ENCODE results near the gene GPR108. TPM values are rescaled to one million over a fixed set of nuclear protein-coding genes. Genes with fewer than 3 reads are reported as not detected.
A peak's percentile ranks its signal among the peaks of the same experiment; 100 is the strongest.

The GPR108 gene
- total and polyA plus RNA-seq, 2 of the 8 experiments (the other 6 are each of a cell fraction or from before 2014, with no cell fraction given), result 34.9 to 46.0 TPM

GRCh38 chr19:6739883-6740588 is 2.7 kb upstream of the GPR108 start:
- Histone ChIP-seq H3K4ac (replicated peaks; ENCODE audit: insufficient read length, low read depth, low read length) (peak overlapping the region; percentile 65), H4K5ac (ENCODE audit: insufficient read length, low read depth, low read length) (peak overlapping the region; percentile 26), H2BK5ac (ENCODE audit: low read depth, low read length) (peak overlapping the region; percentile 81; the same call in 1 of the 2 replicates), H3K23me2 (ENCODE audit: low read depth, low read length) (peaks cover 17% of the 10 kb centered on the region), H3K9ac (replicated peaks in 1 of 4; ENCODE audit: extremely low read depth in 1 of 4, low read depth in 3 of 4, low read length in 3 of 4) (peak overlapping the region; percentile 48 to 70 (median 57); a peak in 5 of 7 replicates), H2AK5ac (ENCODE audit: low read depth, low read length) (no peak overlapping the region), H3K36me3 (ENCODE audit: control insufficient read depth in 2 of 4, insufficient read depth in 4 of 4, low read length in 3 of 4) (peaks cover 6 to 28% (median 10%) of the 10 kb centered on the region in 4 experiments; a peak in 7 of 8 replicates), H3K18ac (ENCODE audit: extremely low read depth, low read length) (peak overlapping the region; percentile 87), H3K9me3 (ENCODE audit: insufficient read depth in 2 of 2, low read depth in 1 of 2, low read length in 1 of 2) (no peaks in the 10 kb centered on the region), H3K56ac (replicated peaks; ENCODE audit: insufficient read length, low read depth, low read length) (peak overlapping the region; percentile 60), H4K20me1 (replicated peaks in 1 of 2; ENCODE audit: control insufficient read depth in 1 of 2, insufficient read depth in 2 of 2, low read length in 2 of 2) (peaks cover 0 to 5% of the 10 kb centered on the region in 2 experiments), H2BK120ac (replicated peaks; ENCODE audit: low read depth, low read length) (no peak overlapping the region), H3K79me2 (ENCODE audit: control insufficient read depth in 1 of 2, insufficient read depth in 2 of 2, low read length in 2 of 2) (peaks cover 0 to 13% of the 10 kb centered on the region in 2 experiments; a peak in 1 of 4 replicates), H3K14ac (ENCODE audit: insufficient read length) (no peak overlapping the region), H2BK15ac (ENCODE audit: low read length) (no peak overlapping the region; the same call in 1 of the 2 replicates), H2BK12ac (ENCODE audit: low read depth, low read length) (no peak overlapping the region), H3K4me2 (ENCODE audit: insufficient read depth in 1 of 2, low read depth in 2 of 2, low read length in 2 of 2) (peak overlapping the region; percentile 78 to 81), H3K4me1 (replicated peaks in 1 of 4; ENCODE audit: control insufficient read depth in 3 of 4, insufficient read depth in 4 of 4, low read length in 3 of 4) (peaks cover 4 to 33% (median 25%) of the 10 kb centered on the region in 4 experiments), H3K27ac (ENCODE audit: low read depth, low read length) (peak overlapping the region; percentile 63; the same call in 1 of the 2 replicates), H3K79me1 (ENCODE audit: low read depth, low read length) (peaks cover 5% of the 10 kb centered on the region), H2BK20ac (ENCODE audit: low read length) (no peak overlapping the region), H4K91ac (replicated peaks; ENCODE audit: insufficient read length, low read length) (no peak overlapping the region), H3K27me3 (replicated peaks in 1 of 4; ENCODE audit: control insufficient read depth in 3 of 4, extremely low read depth in 1 of 4, insufficient read depth in 3 of 4, low read length in 3 of 4) (no peaks in the 10 kb centered on the region), H4K8ac (ENCODE audit: extremely low read depth, insufficient read depth, low read length) (peak overlapping the region; percentile 37; the same call in 1 of the 2 replicates), H3K23ac (ENCODE audit: insufficient read length) (no peak overlapping the region), H2AFZ (ENCODE audit: low read length) (no peak overlapping the region), H3K4me3 (ENCODE audit: extremely low read depth in 1 of 4, insufficient read depth in 2 of 4, low read depth in 3 of 4, low read length in 4 of 4) (peak overlapping the region; percentile 65 to 94 (median 78))
- DNase-seq (ENCODE audit: low read depth in 1 of 2, low spot score in 2 of 2) (peak in 1 of 2 experiments; percentile 83), FAIRE-seq (no peak)
- ChIA-PET POLR2A (ENCODE audit: partially characterized antibody) (interaction anchor here (0.6 to 9.7 kb wide), 8 partner anchors 11 to 65 kb away, joined by 3 to 110 read pairs (median 4); partner anchors contain the start of gene SH2D3A), CTCF (ENCODE audit: partially characterized antibody) (no interaction called here)
- 0% methylated on average over 14 of the region's 34 CpGs; no CpG with 5 or more reads in 1 of the 2 experiments for WGBS, 2 experiments (ENCODE audit: extremely low coverage in 1 of 2, insufficient coverage in 1 of 2, insufficient read length in 1 of 2, insufficient replicate concordance in 2 of 2, low coverage in 1 of 2, low lambda C conversion rate in 2 of 2, missing lambda C conversion rate in 1 of 2)
- TF ChIP-seq GABPA (IDR thresholded peaks at IDR 0.05; ENCODE audit: borderline replicate concordance, insufficient read depth, low read length) (no peak), TAF7 (optimal IDR thresholded peaks at IDR 0.05; ENCODE audit: borderline replicate concordance, low read depth, low read length) (no peak), ASH2L (IDR thresholded peaks at IDR 0.05; ENCODE audit: low read length) (peak; percentile 40), MAX (IDR thresholded peaks at IDR 0.05) (peak; percentile 14; the same call in 1 of the 2 replicates), PHF8 (conservative IDR thresholded peaks at IDR 0.05; ENCODE audit: low read depth, low read length) (peak; percentile 2; the same call in 1 of the 2 replicates), TAF1 (IDR thresholded peaks at IDR 0.05; ENCODE audit: low read depth, low read length) (no peak), CBX5 (IDR thresholded peaks at IDR 0.05; ENCODE audit: low read depth, low read length) (no peak), TEAD4 (IDR thresholded peaks at IDR 0.05; ENCODE audit: low read depth, low read length) (no peak), KDM4A (IDR thresholded peaks at IDR 0.05; ENCODE audit: low read depth, low read length, severe bottlenecking) (peak; percentile 38), NANOG (IDR thresholded peaks at IDR 0.05; ENCODE audit: insufficient read depth, low read depth, low read length, poor library complexity, severe bottlenecking) (no peak), NRF1 (IDR thresholded peaks at IDR 0.05; ENCODE audit: low read depth, low read length) (no peak), POLR2A (IDR thresholded peaks at IDR 0.05; ENCODE audit: control extremely low read depth in 1 of 2, low read depth in 2 of 2, low read length in 2 of 2) (no peak)
